GM12878 (cell line): ENCODE results near the gene PLTP. TPM values are rescaled to one million over a fixed set of nuclear protein-coding genes. Genes with fewer than 3 reads are reported as not detected.

Experiments
- CBX5 ChIP-seq: sonication (generic); IDR thresholded peaks from 2 replicates; pipeline ENCODE4 v1.6.1; 2016; ENCODE audit warnings: low read depth, moderate library complexity, mild to moderate bottlenecking, inconsistent platforms
- NFIC ChIP-seq: IDR thresholded peaks from 2 replicates; pipeline ENCODE4 v1.6.1; 2012; ENCODE audit warnings: low read depth, mild to moderate bottlenecking, inconsistent platforms, low read length, moderate library complexity
- NR2F1 ChIP-seq: fragments of 450-650 bp; conservative IDR thresholded peaks from 2 replicates; pipeline ENCODE4 v1.6.1; 2017; ENCODE audit warnings: mild to moderate bottlenecking
- RBBP5 ChIP-seq: fragments of 200-600 bp; sonication (generic); conservative IDR thresholded peaks from 2 replicates; pipeline ENCODE4 v1.6.1; 2016
- SUPT20H ChIP-seq: IDR thresholded peaks from 2 replicates; pipeline ENCODE4 v1.6.1; 2011; ENCODE audit warnings: low read depth, mild to moderate bottlenecking, low read length, moderate library complexity, borderline replicate concordance; ENCODE audit not compliant: control insufficient read depth
- TBL1XR1 ChIP-seq: IDR thresholded peaks from 2 replicates; pipeline ENCODE4 v1.6.1; 2012; ENCODE audit warnings: low read depth, low read length, improper control_type of control experiment
- polyA plus RNA-seq, 11 experiments: library from polyadenylated mRNA; depleted of rRNA in 4 of 11; unstranded in 6 of 11; stranded (reverse) in 5 of 11; fragments of >200 nt; fragmentation: Nextera tagmentation in 4 of 11; fragmentation: Illumina TruSeq in 1 of 11; extraction: Ambion mirVana in 4 of 11; extraction: Trizol in 1 of 11; gene quantifications; 1 replicate in 1 of 11; 2 replicates in 10 of 11; pipeline versions ENCODE4 v1.2.1 to v1.2.3, GENCODE V29; 2011 to 2016; ENCODE audit warnings: inconsistent platforms in 2 of 11, missing spikeins in 2 of 11, low read depth in 1 of 11
- total RNA-seq, 4 experiments: library from RNA; depleted of rRNA in 3 of 4; stranded (reverse); fragments of >200 nt in 3 of 4; fragmentation: Illumina TruSeq in 1 of 4; extraction: Trizol in 1 of 4; gene quantifications; 2 replicates each; pipeline versions ENCODE4 v1.2.1 to v1.2.3, GENCODE V29; 2013 to 2021
- TF ChIP-seq, protein P1 (sequence below): IDR thresholded peaks from 2 replicates; pipeline ENCODE4 v1.6.1; 2012; ENCODE audit warnings: improper control_type of control experiment, low read depth, low read length; ENCODE audit not compliant: insufficient replicate concordance
- TF ChIP-seq, protein P2 (sequence below): fragments of 450-650 bp; IDR thresholded peaks from 2 replicates; pipeline ENCODE4 v1.6.1; 2017; ENCODE audit warnings: borderline replicate concordance
- TF ChIP-seq, protein P3 (sequence below), 3 experiments: IDR thresholded peaks in 2 of 3; conservative IDR thresholded peaks in 1 of 3; 2 replicates each; pipeline ENCODE4 v1.5.1; 2011; ENCODE audit warnings: low read depth in 3 of 3, low read length in 3 of 3, mild to moderate bottlenecking in 3 of 3, control low read depth in 2 of 3, moderate library complexity in 2 of 3, inconsistent platforms in 1 of 3, mixed read lengths in 1 of 3; ENCODE audit not compliant: control insufficient read depth in 2 of 3, insufficient read depth in 1 of 3; ENCODE audit errors: extremely low read depth in 1 of 3
- TF ChIP-seq, protein P4 (sequence below): fragments of 450-650 bp; formaldehyde crosslinking; IDR thresholded peaks from 2 replicates; pipeline ENCODE4 v1.4.0; 2022; ENCODE audit warnings: mild to moderate bottlenecking, moderate library complexity
- TF ChIP-seq, protein P5 (sequence below): fragments of 450-650 bp; IDR thresholded peaks from 2 replicates; pipeline ENCODE4 v1.6.1; 2014; ENCODE audit warnings: mild to moderate bottlenecking
- TF ChIP-seq, protein P6 (sequence below): fragments of 450-650 bp; IDR thresholded peaks from 2 replicates; pipeline ENCODE4 v1.6.1; 2018; ENCODE audit warnings: mild to moderate bottlenecking, low read depth, moderate library complexity; ENCODE audit not compliant: partially characterized antibody

Gene PLTP
- total and polyA plus RNA-seq, 10 of the 15 experiments (the other 5 are each of a cell fraction or from before 2014, with no cell fraction given): 1.6 to 17.0 (median 7.6) TPM

DNA sequence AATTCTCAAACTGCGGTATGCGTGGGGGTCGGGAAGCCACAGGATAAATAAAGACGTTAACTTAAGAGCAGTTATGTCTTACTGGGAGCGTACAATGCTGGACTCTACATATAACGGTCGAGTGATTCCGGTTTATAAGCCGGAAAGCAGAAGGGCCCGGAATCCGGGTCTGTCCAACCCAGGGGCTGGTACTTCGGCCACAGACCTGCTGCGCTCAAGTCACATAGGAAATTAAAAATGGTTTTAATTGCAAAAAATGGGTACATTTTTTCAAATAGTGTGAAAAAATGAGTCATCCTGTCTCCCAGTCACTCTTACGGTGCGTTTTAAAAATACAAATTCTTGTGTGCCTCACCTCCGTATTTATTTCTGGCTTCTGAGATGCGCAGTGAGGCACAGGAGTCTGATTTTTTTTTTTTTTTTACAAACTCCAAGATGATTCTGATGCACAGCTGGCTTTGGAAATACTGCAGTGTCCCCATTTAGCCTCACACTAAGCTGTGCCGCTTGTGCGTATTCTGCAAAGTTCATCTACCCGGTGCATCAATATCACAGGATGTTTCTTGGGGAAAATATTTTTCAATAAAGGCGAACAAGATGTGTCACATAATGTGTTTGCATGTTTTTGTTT, 23.6 kb upstream of the PLTP start (continued):
- TF ChIP-seq, protein P1, sequence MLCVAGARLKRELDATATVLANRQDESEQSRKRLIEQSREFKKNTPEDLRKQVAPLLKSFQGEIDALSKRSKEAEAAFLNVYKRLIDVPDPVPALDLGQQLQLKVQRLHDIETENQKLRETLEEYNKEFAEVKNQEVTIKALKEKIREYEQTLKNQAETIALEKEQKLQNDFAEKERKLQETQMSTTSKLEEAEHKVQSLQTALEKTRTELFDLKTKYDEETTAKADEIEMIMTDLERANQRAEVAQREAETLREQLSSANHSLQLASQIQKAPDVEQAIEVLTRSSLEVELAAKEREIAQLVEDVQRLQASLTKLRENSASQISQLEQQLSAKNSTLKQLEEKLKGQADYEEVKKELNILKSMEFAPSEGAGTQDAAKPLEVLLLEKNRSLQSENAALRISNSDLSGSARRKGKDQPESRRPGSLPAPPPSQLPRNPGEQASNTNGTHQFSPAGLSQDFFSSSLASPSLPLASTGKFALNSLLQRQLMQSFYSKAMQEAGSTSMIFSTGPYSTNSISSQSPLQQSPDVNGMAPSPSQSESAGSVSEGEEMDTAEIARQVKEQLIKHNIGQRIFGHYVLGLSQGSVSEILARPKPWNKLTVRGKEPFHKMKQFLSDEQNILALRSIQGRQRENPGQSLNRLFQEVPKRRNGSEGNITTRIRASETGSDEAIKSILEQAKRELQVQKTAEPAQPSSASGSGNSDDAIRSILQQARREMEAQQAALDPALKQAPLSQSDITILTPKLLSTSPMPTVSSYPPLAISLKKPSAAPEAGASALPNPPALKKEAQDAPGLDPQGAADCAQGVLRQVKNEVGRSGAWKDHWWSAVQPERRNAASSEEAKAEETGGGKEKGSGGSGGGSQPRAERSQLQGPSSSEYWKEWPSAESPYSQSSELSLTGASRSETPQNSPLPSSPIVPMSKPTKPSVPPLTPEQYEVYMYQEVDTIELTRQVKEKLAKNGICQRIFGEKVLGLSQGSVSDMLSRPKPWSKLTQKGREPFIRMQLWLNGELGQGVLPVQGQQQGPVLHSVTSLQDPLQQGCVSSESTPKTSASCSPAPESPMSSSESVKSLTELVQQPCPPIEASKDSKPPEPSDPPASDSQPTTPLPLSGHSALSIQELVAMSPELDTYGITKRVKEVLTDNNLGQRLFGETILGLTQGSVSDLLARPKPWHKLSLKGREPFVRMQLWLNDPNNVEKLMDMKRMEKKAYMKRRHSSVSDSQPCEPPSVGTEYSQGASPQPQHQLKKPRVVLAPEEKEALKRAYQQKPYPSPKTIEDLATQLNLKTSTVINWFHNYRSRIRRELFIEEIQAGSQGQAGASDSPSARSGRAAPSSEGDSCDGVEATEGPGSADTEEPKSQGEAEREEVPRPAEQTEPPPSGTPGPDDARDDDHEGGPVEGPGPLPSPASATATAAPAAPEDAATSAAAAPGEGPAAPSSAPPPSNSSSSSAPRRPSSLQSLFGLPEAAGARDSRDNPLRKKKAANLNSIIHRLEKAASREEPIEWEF: no peak
- TF ChIP-seq, protein P2, sequence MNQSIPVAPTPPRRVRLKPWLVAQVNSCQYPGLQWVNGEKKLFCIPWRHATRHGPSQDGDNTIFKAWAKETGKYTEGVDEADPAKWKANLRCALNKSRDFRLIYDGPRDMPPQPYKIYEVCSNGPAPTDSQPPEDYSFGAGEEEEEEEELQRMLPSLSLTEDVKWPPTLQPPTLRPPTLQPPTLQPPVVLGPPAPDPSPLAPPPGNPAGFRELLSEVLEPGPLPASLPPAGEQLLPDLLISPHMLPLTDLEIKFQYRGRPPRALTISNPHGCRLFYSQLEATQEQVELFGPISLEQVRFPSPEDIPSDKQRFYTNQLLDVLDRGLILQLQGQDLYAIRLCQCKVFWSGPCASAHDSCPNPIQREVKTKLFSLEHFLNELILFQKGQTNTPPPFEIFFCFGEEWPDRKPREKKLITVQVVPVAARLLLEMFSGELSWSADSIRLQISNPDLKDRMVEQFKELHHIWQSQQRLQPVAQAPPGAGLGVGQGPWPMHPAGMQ: no peak
- TF ChIP-seq NFIC (no peak), NR2F1 (no peak), SUPT20H (no peak), TBL1XR1 (no peak), RBBP5 (no peak), CBX5 (no peak)
- TF ChIP-seq, protein P3, sequence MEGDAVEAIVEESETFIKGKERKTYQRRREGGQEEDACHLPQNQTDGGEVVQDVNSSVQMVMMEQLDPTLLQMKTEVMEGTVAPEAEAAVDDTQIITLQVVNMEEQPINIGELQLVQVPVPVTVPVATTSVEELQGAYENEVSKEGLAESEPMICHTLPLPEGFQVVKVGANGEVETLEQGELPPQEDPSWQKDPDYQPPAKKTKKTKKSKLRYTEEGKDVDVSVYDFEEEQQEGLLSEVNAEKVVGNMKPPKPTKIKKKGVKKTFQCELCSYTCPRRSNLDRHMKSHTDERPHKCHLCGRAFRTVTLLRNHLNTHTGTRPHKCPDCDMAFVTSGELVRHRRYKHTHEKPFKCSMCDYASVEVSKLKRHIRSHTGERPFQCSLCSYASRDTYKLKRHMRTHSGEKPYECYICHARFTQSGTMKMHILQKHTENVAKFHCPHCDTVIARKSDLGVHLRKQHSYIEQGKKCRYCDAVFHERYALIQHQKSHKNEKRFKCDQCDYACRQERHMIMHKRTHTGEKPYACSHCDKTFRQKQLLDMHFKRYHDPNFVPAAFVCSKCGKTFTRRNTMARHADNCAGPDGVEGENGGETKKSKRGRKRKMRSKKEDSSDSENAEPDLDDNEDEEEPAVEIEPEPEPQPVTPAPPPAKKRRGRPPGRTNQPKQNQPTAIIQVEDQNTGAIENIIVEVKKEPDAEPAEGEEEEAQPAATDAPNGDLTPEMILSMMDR (IDR thresholded peaks at IDR 0.05 in 2 of 3, conservative IDR thresholded peaks at IDR 0.05 in 1 of 3; ENCODE audit: control insufficient read depth in 2 of 3, extremely low read depth in 1 of 3, insufficient read depth in 1 of 3, low read depth in 3 of 3, low read length in 3 of 3): no peak
- TF ChIP-seq, protein P4, sequence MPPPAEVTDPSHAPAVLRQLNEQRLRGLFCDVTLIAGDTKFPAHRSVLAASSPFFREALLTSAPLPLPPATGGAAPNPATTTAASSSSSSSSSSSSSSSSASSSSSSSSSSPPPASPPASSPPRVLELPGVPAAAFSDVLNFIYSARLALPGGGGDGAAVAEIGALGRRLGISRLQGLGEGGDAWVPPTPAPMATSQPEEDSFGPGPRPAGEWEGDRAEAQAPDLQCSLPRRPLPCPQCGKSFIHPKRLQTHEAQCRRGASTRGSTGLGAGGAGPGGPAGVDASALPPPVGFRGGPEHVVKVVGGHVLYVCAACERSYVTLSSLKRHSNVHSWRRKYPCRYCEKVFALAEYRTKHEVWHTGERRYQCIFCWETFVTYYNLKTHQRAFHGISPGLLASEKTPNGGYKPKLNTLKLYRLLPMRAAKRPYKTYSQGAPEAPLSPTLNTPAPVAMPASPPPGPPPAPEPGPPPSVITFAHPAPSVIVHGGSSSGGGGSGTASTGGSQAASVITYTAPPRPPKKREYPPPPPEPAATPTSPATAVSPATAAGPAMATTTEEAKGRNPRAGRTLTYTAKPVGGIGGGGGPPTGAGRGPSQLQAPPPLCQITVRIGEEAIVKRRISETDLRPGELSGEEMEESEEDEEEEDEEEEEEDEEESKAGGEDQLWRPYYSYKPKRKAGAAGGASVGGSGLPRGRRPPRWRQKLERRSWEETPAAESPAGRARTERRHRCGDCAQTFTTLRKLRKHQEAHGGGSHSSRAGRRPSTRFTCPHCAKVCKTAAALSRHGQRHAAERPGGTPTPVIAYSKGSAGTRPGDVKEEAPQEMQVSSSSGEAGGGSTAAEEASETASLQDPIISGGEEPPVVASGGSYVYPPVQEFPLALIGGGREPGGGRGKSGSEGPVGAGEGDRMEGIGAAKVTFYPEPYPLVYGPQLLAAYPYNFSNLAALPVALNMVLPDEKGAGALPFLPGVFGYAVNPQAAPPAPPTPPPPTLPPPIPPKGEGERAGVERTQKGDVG (CRISPR knock-in tag): no peak
- TF ChIP-seq, protein P5, sequence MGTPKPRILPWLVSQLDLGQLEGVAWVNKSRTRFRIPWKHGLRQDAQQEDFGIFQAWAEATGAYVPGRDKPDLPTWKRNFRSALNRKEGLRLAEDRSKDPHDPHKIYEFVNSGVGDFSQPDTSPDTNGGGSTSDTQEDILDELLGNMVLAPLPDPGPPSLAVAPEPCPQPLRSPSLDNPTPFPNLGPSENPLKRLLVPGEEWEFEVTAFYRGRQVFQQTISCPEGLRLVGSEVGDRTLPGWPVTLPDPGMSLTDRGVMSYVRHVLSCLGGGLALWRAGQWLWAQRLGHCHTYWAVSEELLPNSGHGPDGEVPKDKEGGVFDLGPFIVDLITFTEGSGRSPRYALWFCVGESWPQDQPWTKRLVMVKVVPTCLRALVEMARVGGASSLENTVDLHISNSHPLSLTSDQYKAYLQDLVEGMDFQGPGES: no peak
- TF ChIP-seq, protein P6, sequence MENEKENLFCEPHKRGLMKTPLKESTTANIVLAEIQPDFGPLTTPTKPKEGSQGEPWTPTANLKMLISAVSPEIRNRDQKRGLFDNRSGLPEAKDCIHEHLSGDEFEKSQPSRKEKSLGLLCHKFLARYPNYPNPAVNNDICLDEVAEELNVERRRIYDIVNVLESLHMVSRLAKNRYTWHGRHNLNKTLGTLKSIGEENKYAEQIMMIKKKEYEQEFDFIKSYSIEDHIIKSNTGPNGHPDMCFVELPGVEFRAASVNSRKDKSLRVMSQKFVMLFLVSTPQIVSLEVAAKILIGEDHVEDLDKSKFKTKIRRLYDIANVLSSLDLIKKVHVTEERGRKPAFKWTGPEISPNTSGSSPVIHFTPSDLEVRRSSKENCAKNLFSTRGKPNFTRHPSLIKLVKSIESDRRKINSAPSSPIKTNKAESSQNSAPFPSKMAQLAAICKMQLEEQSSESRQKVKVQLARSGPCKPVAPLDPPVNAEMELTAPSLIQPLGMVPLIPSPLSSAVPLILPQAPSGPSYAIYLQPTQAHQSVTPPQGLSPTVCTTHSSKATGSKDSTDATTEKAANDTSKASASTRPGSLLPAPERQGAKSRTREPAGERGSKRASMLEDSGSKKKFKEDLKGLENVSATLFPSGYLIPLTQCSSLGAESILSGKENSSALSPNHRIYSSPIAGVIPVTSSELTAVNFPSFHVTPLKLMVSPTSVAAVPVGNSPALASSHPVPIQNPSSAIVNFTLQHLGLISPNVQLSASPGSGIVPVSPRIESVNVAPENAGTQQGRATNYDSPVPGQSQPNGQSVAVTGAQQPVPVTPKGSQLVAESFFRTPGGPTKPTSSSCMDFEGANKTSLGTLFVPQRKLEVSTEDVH: no peak
